Ovary (tissue), 9 donors: ENCODE measurements around the gene WNT8A. TPM values are rescaled to one million over a fixed set of nuclear protein-coding genes. Genes with fewer than 3 reads are reported as not detected.
A peak's percentile ranks its signal among the peaks of the same experiment; 100 is the strongest.
"Not testable (repeated sequence)": the region's sequence is repeated elsewhere in the genome, so short reads cannot be mapped to it uniquely, and the experiment has no call there.

Source experiments
- DNase-seq, 5 donors: peaks; one replicate each; pipeline ENCODE4 v3.0.0-alpha.2; 2019 to 2020
- H3K27ac ChIP-seq, 2 donors: fragments of 200-600 bp; one replicate each; pipeline versions ENCODE4 v1.5.1 to v1.8.0; 2019 to 2022
- H3K27me3 ChIP-seq: fragments of 200-600 bp; one replicate; pipeline ENCODE4 v1.8.0; 2022
- H3K36me3 ChIP-seq: fragments of 200-600 bp; sonication (generic); one replicate; pipeline ENCODE4 v1.5.1; 2019
- H3K4me1 ChIP-seq: one replicate; pipeline ENCODE4 v1.8.1; 2013; ENCODE audit warnings: mild to moderate bottlenecking, moderate library complexity; ENCODE audit not compliant: insufficient read depth
- H3K4me3 ChIP-seq: fragments of 200-600 bp; sonication (generic); one replicate; pipeline ENCODE4 v1.5.1; 2017
- H3K9me3 ChIP-seq, 2 donors: fragments of 200-600 bp in 1 of 2; sonication (generic) in 1 of 2; one replicate each; pipeline versions ENCODE4 v1.5.1 to v1.8.1; 2013 to 2019; ENCODE audit warnings: mild to moderate bottlenecking in 1 of 2, moderate library complexity in 1 of 2
- EP300 ChIP-seq: sonication (generic); formaldehyde crosslinking; IDR thresholded peaks from one replicate; pipeline ENCODE4 v1.6.1; 2017; ENCODE audit warnings: antibody characterized with exemption
- POLR2A ChIP-seq: fragments of 450-650 bp; IDR thresholded peaks from one replicate; pipeline ENCODE4 v1.6.1; 2017; ENCODE audit warnings: antibody characterized with exemption, mild to moderate bottlenecking, moderate library complexity
- WGBS, 3 donors: extraction: QIAGEN DNeasy Blood & Tissue Kit in 1 of 3; methylation state at CpG; one replicate each; pipeline versions ENCODE4 v1.1.5 to v1.1.7; 2013 to 2017; 5-methylcytosine and 5-hydroxymethylcytosine counted together
- intact Hi-C, 4 donors: fragments of 100-400 bp; cut with DNase I; formaldehyde crosslinking; loops; one replicate each; pipeline versions ENCODE4 v1.11.0 to v1.15.1; 2022 to 2023
- polyA plus RNA-seq, 2 donors: library from polyadenylated mRNA; stranded (reverse); fragments of 200-250 nt in 1 of 2; fragments of 350-450 nt in 1 of 2; fragmentation: Illumina TruSeq in 1 of 2; extraction: RNeasy Lipid Tissue Mini Kit (QIAGEN cat#74804) in 1 of 2; gene quantifications; one replicate each; pipeline ENCODE4 v1.2.3, GENCODE V29; 2013 to 2014
- total RNA-seq, 7 donors: library from RNA; depleted of rRNA in 2 of 7; stranded (reverse); fragments of >200 nt in 2 of 7; fragmentation: NEBNext Ultra II Directional in 3 of 7; extraction: Animal tissue kit (Norgen Biotek cat#: 25700) in 3 of 7; gene quantifications; one replicate each; pipeline versions ENCODE4 v1.1.0 to v1.2.4, GENCODE V29; 2016 to 2023
- TF ChIP-seq, protein P1 (sequence below), 3 donors: fragments of 450-650 bp in 2 of 3; fragments of 200-600 bp in 1 of 3; IDR thresholded peaks; one replicate each; pipeline versions ENCODE4 v1.5.1 to v1.8.0; 2016 to 2022; ENCODE audit warnings: antibody characterized with exemption in 3 of 3, mild to moderate bottlenecking in 1 of 3
- donor health status: DM: no; HTN: no; CAD: no; lungs with moderate emphysema.
- donor health status: DM: no; HTN: no; CAD: no.
- donor health status: Bipolar disorder and iron deficiency.
- donor health status: DM: yes; HTN: yes; CAD: no.
- donor health status: DM: no; HTN: no; CAD: no.
- donor health status: DM: yes; HTN: yes; CAD: no.

The WNT8A gene
- total and polyA plus RNA-seq, 9 donors = not detected

DNA sequence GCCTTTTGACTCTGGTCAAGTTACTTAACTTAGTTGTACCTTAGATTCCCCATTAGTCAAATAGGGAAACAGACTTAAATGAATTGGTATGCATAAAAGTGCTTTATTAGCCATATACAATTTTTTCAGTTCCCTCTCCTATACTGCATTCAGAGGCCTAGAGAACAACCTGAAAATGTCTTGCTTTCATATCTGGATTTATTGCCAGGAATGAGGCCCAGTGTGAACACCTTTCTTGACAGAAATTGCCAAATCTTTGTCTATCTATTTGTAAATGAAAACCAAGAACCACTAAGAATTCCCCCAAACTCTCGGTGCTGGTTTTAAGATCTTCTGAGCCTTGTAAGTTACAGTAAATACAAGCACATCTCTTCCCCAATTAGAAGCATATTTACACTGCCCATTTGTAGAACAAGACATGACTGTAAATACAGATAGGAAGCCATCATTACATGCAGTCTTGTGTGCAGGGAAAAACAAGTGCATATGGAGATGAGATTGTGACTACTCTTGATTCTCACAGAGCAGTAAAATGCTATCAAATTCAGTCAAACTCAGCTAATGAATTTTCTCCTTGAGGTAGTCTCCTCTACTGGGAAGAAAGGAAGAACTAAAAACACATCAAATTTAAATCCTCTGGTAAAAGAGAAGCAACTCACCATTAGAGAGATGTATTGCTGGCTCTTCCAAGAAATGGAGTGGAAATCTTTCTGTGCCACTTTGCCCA lies 45.8 kb upstream of the WNT8A start:
- TF ChIP-seq, protein P1, sequence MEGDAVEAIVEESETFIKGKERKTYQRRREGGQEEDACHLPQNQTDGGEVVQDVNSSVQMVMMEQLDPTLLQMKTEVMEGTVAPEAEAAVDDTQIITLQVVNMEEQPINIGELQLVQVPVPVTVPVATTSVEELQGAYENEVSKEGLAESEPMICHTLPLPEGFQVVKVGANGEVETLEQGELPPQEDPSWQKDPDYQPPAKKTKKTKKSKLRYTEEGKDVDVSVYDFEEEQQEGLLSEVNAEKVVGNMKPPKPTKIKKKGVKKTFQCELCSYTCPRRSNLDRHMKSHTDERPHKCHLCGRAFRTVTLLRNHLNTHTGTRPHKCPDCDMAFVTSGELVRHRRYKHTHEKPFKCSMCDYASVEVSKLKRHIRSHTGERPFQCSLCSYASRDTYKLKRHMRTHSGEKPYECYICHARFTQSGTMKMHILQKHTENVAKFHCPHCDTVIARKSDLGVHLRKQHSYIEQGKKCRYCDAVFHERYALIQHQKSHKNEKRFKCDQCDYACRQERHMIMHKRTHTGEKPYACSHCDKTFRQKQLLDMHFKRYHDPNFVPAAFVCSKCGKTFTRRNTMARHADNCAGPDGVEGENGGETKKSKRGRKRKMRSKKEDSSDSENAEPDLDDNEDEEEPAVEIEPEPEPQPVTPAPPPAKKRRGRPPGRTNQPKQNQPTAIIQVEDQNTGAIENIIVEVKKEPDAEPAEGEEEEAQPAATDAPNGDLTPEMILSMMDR (IDR thresholded peaks at IDR 0.05) = no peak
- TF ChIP-seq POLR2A = no peak
- TF ChIP-seq EP300 = no peak
- no peaks in the 10 kb centered on the region for H3K27me3 ChIP-seq
- no peak overlapping the region for H3K4me3 ChIP-seq
- H3K27ac ChIP-seq = no peak overlapping the region
- H3K36me3 ChIP-seq = no peaks in the 10 kb centered on the region
- no peak for DNase-seq
- intact Hi-C loops = loop anchor here in 2 of 4 donors (2.0 to 10.0 kb wide), 2 partner anchors 93 to 283 kb away; partner anchors contain the start of gene HNRNPA0 (in 2 of the 2)
- H3K4me1 ChIP-seq = peaks cover 7% of the 10 kb centered on the region
- H3K9me3 ChIP-seq = no peaks in the 10 kb centered on the region
- 69 to 89% (median 77%) methylated on average over 1 of the region's 1 CpG for WGBS, 3 donors

DNA sequence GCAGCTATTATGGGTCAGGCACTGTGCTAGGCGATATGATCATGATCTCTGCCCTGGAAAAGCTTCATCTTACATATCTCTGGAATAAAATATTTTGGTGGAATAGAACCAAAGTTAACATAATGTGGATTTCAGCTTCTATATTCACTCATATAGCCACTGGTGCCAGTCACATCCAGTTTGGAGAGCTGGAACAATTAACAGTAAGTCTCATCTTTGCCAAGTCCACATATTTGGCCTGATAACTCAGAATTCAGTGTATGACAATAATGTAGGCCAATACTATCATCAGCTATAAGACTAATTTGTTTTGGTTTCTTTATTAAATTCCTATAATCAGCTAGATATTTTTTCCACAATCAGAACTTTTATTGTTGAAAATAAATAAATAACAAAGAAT lies 45.0 kb upstream of the WNT8A start:
- no peak for DNase-seq
- Histone ChIP-seq H3K4me3 (no peak overlapping the region), H3K27ac (no peak overlapping the region), H3K36me3 (no peaks in the 10 kb centered on the region), H3K9me3 (no peaks in the 10 kb centered on the region), H3K4me1 (peaks cover 3% of the 10 kb centered on the region), H3K27me3 (no peaks in the 10 kb centered on the region)
- intact Hi-C loops = loop anchor here in 2 of 4 donors (10.0 kb wide), 1 partner anchor 284 kb away; the partner anchor contains the start of gene HNRNPA0 (in 2 of the 2)
- TF ChIP-seq EP300 = no peak
- TF ChIP-seq POLR2A = no peak
- TF ChIP-seq, protein P1 (IDR thresholded peaks at IDR 0.05) = no peak
- WGBS, 3 donors = 52 to 77% (median 72%) methylated on average over 1 of the region's 1 CpG

DNA sequence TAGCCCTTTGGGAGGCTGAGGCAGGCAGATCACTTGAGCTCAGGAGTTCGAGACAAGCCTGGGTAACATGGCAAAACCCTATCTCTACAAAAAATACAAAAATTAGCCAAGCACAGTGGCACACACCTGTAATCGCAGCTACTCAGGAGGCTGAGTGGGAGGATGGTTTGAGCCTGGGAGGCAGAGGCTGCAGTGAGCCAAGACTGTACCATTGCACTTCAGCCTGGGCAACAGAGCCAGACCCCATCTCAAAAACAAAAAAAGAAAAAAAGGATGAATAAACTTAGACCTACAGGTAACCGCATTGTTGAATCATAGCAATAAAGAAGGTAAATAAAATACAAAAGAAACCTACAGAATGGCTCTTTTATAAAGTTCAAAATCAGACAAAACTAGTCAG lies 38.5 kb upstream of the WNT8A start:
- intact Hi-C loops = not testable (repeated sequence)
- 92 to 97% (median 96%) methylated on average over 3 of the region's 3 CpGs for WGBS, 3 donors

DNA sequence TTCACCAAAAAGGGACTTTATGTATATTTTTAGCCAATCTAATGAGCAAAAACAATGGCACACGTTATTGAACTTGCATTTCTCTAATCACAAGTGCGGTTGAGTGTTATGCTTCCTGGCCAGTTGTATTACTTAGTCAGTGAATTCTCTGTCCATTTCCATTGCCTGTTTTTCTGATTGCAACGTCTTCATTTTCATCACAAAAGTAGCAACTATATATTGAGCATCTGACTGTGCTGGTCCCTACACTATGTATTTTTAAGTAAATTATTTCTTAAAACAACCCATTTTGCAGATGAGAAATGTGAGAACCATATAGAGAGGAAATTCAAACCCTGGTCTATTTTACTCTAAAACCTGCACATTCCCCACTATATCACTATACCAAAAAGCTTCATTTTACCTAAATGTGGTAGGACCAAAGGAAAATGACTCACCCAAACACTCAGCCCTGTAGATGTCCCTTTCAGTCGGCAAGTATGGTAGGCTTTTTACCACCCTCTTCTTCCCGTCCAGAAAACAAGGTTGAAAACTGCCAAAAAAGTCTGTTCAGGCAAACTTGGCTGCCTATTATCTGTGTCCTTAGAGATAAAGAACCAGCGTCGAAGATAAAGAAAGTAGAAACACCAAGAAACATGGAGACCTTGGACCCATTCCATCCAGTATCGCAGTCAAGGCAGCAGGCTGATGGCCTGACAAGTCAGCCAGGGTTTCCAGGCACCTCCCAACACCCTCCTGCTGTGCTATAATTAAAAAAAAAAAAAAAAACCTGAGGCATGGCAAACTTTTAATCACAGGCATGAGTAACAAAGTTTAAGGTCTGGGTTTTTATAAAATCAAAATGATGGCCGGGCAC lies 32.2 kb upstream of the WNT8A start:
- Histone ChIP-seq H3K4me1 (peaks cover 6% of the 10 kb centered on the region), H3K27me3 (no peaks in the 10 kb centered on the region), H3K9me3 (no peaks in the 10 kb centered on the region), H3K27ac (no peak overlapping the region), H3K36me3 (no peaks in the 10 kb centered on the region), H3K4me3 (no peak overlapping the region)
- TF ChIP-seq, protein P1 (IDR thresholded peaks at IDR 0.05) = no peak
- no peak for TF ChIP-seq EP300
- TF ChIP-seq POLR2A = no peak
- DNase-seq = peak in 3 of 5 donors; percentile 32 to 56 (median 47)
- intact Hi-C loops = no loop called here
- WGBS, 3 donors = 10 to 26% (median 12%) methylated on average over 9 of the region's 9 CpGs

More for the DNA sequence above, 38.5 kb upstream of the WNT8A start:
- not testable (repeated sequence) for H3K27me3 ChIP-seq, H3K9me3 ChIP-seq, H3K4me1 ChIP-seq, H3K4me3 ChIP-seq, DNase-seq, H3K36me3 ChIP-seq, H3K27ac ChIP-seq

DNA sequence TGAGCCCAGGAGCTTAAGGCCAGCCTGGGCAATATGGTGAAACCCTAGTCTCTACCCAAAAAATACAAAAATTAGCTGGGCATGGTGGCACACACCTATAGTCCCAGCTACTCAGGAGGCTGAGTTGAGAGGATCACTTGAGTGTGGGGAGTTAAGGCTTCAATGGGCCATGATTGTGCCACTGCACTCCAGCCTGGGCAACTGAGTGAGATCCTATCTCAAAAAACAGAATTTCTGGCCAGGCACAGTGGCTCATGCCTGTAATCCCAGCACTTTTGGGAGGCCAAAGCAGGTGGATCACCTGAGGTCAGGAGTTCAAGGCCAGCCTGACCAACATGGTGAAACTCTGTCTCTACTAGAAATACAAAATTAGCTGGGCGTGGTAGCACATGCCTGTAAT lies 31.1 kb upstream of the WNT8A start:
- intact Hi-C loops, H3K9me3 ChIP-seq, DNase-seq, H3K27me3 ChIP-seq, H3K4me1 ChIP-seq, H3K27ac ChIP-seq, H3K36me3 ChIP-seq, H3K4me3 ChIP-seq: not testable (repeated sequence)
- 91 to 100% (median 100%) methylated on average over 1 of the region's 1 CpG for WGBS, 3 donors
